KMS-11 (cell line): Measurements from ENCODE around the gene ARHGAP4.

Source experiments
- H2AFZ ChIP-seq: fragments of 200-600 bp; sonication (generic); 2 replicates; pipeline ENCODE4 v1.6.1; 2016; ENCODE audit warnings: antibody characterized with exemption, mixed run types, low read depth
- H3K27ac ChIP-seq: fragments of 200-600 bp; sonication (generic); 2 replicates; pipeline ENCODE4 v1.6.1; 2016; ENCODE audit warnings: mild to moderate bottlenecking, mixed run types
- H3K27me3 ChIP-seq: fragments of 200-600 bp; sonication (generic); 2 replicates; pipeline ENCODE4 v1.6.1; 2017; ENCODE audit warnings: mild to moderate bottlenecking, low read depth, mixed run types, moderate library complexity; ENCODE audit not compliant: insufficient read depth
- H3K36me3 ChIP-seq: fragments of 200-600 bp; sonication (generic); 2 replicates; pipeline ENCODE4 v1.6.1; 2017; ENCODE audit warnings: mild to moderate bottlenecking, mixed run types; ENCODE audit not compliant: insufficient read depth
- H3K4me1 ChIP-seq: fragments of 200-600 bp; sonication (generic); 2 replicates; pipeline ENCODE4 v1.6.1; 2016; ENCODE audit warnings: mild to moderate bottlenecking, low read depth, mixed run types; ENCODE audit not compliant: poor library complexity, severe bottlenecking
- H3K4me2 ChIP-seq: fragments of 200-600 bp; sonication (generic); 2 replicates; pipeline ENCODE4 v1.7.0; 2016; ENCODE audit warnings: mild to moderate bottlenecking, mixed run types
- H3K4me3 ChIP-seq: fragments of 200-600 bp; sonication (generic); IDR thresholded peaks from 2 replicates; pipeline ENCODE4 v1.6.1; 2017; ENCODE audit warnings: low read depth, low read length, mixed read lengths; ENCODE audit not compliant: insufficient read depth
- H3K79me2 ChIP-seq: fragments of 200-600 bp; sonication (generic); 2 replicates; pipeline ENCODE4 v1.6.1; 2016; ENCODE audit warnings: low read depth, mixed run types; ENCODE audit not compliant: insufficient read depth
- H3K9ac ChIP-seq: fragments of 200-600 bp; sonication (generic); 2 replicates; pipeline ENCODE4 v1.6.1; 2016; ENCODE audit warnings: mild to moderate bottlenecking, mixed run types
- H4K20me1 ChIP-seq: fragments of 200-600 bp; sonication (generic); 2 replicates; pipeline ENCODE4 v1.6.1; 2016; ENCODE audit warnings: mild to moderate bottlenecking, mixed run types; ENCODE audit not compliant: insufficient read depth
- TF ChIP-seq, protein P1 (sequence below): fragments of 200-600 bp; sonication (generic); conservative IDR thresholded peaks from 2 replicates; pipeline ENCODE4 v1.6.1; 2017; ENCODE audit warnings: low read depth, mild to moderate bottlenecking, antibody characterized with exemption, low read length, moderate library complexity, mixed read lengths

The ARHGAP4 gene

DNA sequence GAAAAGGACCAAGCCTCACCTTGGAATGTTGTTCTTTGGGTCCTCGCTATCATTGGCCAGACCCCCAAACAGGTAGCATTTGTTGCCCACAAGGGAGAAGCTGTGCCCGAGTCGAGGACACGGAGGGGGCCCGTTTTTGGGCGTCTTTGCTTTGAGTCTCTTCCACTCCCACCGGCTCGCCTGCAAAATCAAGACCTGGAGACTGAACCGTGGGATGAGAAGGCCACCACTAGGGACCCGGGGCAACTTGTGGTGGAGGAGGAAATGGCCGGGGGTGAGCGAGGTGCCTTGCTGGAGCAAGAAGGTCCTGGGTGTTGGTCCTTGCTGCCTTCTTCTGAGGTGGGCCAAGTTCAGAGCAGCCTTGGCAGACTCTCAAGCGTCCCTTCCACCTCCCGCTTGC, 38.0 kb upstream of the ARHGAP4 start:
- no peak overlapping the region for H3K4me3 ChIP-seq
- peaks cover 3% of the 10 kb centered on the region; the same call in 1 of the 2 replicates for H3K36me3 ChIP-seq
- H4K20me1 ChIP-seq, result no peaks in the 10 kb centered on the region
- H3K4me2 ChIP-seq, result no peak overlapping the region
- peaks cover 18% of the 10 kb centered on the region for H3K4me1 ChIP-seq
- no peak overlapping the region for H3K9ac ChIP-seq
- no peak overlapping the region for H3K27ac ChIP-seq
- H3K27me3 ChIP-seq, result no peaks in the 10 kb centered on the region
- TF ChIP-seq, protein P1, sequence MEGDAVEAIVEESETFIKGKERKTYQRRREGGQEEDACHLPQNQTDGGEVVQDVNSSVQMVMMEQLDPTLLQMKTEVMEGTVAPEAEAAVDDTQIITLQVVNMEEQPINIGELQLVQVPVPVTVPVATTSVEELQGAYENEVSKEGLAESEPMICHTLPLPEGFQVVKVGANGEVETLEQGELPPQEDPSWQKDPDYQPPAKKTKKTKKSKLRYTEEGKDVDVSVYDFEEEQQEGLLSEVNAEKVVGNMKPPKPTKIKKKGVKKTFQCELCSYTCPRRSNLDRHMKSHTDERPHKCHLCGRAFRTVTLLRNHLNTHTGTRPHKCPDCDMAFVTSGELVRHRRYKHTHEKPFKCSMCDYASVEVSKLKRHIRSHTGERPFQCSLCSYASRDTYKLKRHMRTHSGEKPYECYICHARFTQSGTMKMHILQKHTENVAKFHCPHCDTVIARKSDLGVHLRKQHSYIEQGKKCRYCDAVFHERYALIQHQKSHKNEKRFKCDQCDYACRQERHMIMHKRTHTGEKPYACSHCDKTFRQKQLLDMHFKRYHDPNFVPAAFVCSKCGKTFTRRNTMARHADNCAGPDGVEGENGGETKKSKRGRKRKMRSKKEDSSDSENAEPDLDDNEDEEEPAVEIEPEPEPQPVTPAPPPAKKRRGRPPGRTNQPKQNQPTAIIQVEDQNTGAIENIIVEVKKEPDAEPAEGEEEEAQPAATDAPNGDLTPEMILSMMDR, result no peak
- peaks cover 65% of the 10 kb centered on the region for H3K79me2 ChIP-seq
- H2AFZ ChIP-seq, result no peak overlapping the region

DNA sequence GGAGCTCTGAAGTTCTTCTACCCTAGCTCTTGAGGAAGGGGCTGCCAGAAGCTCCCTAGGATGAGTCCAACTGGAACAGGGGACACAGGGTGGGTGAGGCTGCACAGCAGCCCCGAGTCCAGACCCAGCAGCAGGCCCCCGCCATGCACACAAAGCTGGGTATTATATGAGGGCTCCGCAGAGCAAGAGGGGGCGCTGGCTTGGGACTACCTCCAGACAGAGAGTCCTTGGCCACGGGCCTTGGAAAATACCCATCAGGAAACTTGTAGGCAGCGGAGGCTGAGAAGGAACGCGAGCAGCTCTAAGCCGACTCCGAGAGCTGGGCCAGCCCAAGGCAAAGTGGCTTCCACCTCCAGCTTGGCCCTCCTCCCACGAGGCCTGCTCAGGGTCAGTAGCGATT, 37.5 kb upstream of the ARHGAP4 start:
- Histone ChIP-seq H3K79me2 (peaks cover 60% of the 10 kb centered on the region), H3K36me3 (peaks cover 3% of the 10 kb centered on the region; the same call in 1 of the 2 replicates), H3K4me2 (no peak overlapping the region), H3K27me3 (no peaks in the 10 kb centered on the region), H2AFZ (no peak overlapping the region), H3K27ac (no peak overlapping the region), H3K4me3 (no peak overlapping the region), H3K4me1 (peaks cover 18% of the 10 kb centered on the region), H4K20me1 (no peaks in the 10 kb centered on the region), H3K9ac (no peak overlapping the region)
- TF ChIP-seq, protein P1, result no peak

DNA sequence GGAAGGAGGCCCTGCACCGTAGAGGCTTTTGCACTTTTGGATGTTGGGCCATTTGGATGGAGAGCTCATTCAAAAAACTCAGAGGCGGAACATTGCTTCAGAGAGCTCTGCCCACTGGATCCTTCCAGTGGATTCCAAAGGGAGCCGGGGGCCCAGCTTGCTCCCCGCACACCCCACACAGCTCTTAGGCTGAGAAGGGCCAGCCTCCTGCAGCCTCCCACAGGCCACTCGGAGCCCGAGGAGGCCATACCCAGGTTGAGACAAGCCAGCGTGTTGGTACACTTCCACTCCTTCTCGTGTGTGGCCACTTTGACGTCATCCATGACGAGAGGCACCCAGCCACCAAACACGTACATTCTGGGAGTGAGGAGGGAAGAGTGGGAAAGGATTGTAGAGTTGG, 35.2 kb upstream of the ARHGAP4 start:
- H3K27ac ChIP-seq, result no peak overlapping the region
- H3K4me3 ChIP-seq, result no peak overlapping the region
- H3K4me2 ChIP-seq, result no peak overlapping the region
- H3K4me1 ChIP-seq, result no peaks in the 10 kb centered on the region
- H4K20me1 ChIP-seq, result no peaks in the 10 kb centered on the region
- H3K9ac ChIP-seq, result no peak overlapping the region
- no peak overlapping the region for H2AFZ ChIP-seq
- H3K79me2 ChIP-seq, result peaks cover 37% of the 10 kb centered on the region
- TF ChIP-seq, protein P1, result no peak
- H3K36me3 ChIP-seq, result peaks cover 3% of the 10 kb centered on the region; the same call in 1 of the 2 replicates
- H3K27me3 ChIP-seq, result no peaks in the 10 kb centered on the region

DNA sequence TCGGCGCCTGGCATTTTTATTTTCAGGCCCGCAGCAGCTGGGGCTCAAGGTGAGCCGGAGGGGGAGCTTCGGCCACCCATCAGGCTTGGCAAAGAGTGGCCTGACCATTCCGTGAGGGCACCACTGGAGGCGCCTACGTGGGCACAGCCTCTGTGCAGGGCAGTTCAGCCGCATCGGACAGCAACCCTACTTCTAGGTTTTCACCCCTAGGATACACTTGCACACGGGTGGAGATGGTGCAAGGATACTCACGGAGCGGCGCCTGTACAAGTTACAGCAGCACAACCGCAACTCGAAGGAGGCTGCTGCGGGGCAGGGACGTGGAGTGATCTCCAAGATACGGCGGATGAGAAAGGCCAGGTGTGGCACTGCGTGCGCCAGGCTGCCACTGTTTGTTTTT, 34.7 kb upstream of the ARHGAP4 start:
- peaks cover 3% of the 10 kb centered on the region; the same call in 1 of the 2 replicates for H3K36me3 ChIP-seq
- H3K4me2 ChIP-seq, result no peak overlapping the region
- no peak overlapping the region for H3K4me3 ChIP-seq
- no peaks in the 10 kb centered on the region for H3K27me3 ChIP-seq
- no peak overlapping the region for H3K27ac ChIP-seq
- H2AFZ ChIP-seq, result no peak overlapping the region
- no peaks in the 10 kb centered on the region for H3K4me1 ChIP-seq
- TF ChIP-seq, protein P1, result no peak
- H4K20me1 ChIP-seq, result no peaks in the 10 kb centered on the region
- peaks cover 32% of the 10 kb centered on the region for H3K79me2 ChIP-seq
- H3K9ac ChIP-seq, result no peak overlapping the region
